GM20000 (cell line): ENCODE data around the gene RNASE11.

Source experiments
- DNase-seq: peaks from one replicate; pipeline ENCODE4 v3.0.0; 2012; ENCODE audit warnings: low spot score
- TF ChIP-seq, protein P1 (sequence below): IDR thresholded peaks from 2 replicates; pipeline ENCODE4 v1.5.1; 2012; ENCODE audit warnings: mild to moderate bottlenecking, control low read depth; ENCODE audit errors: extremely low read depth, missing control alignments

Gene RNASE11

DNA sequence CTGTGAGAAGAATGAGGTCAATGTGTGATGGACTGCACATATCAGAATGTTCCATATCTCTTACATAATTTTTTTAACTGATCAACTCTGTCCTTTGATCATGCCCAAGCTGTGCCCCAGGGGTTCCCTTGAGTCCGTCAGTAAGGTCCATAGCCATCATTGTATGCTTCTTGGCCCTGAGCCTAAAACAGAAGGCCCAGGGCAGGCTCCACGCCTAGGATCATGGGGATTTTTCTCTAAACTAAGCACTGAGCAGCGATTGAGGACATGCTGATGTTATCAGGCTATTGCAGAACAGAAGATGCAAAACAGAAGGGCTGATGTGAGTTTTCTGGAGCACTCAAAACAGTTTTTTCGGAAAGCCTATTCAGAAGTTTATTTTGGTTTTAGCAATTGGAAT is 47.9 kb downstream of the RNASE11 start:
- TF ChIP-seq, protein P1, sequence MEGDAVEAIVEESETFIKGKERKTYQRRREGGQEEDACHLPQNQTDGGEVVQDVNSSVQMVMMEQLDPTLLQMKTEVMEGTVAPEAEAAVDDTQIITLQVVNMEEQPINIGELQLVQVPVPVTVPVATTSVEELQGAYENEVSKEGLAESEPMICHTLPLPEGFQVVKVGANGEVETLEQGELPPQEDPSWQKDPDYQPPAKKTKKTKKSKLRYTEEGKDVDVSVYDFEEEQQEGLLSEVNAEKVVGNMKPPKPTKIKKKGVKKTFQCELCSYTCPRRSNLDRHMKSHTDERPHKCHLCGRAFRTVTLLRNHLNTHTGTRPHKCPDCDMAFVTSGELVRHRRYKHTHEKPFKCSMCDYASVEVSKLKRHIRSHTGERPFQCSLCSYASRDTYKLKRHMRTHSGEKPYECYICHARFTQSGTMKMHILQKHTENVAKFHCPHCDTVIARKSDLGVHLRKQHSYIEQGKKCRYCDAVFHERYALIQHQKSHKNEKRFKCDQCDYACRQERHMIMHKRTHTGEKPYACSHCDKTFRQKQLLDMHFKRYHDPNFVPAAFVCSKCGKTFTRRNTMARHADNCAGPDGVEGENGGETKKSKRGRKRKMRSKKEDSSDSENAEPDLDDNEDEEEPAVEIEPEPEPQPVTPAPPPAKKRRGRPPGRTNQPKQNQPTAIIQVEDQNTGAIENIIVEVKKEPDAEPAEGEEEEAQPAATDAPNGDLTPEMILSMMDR: no peak
- no peak for DNase-seq
